CD4-positive, alpha-beta T cell (primary cell): ENCODE data around the gene MC5R. TPM values are rescaled to one million over a fixed set of nuclear protein-coding genes. Genes with fewer than 3 reads are reported as not detected.

Source experiments
- ATAC-seq: fragments of 200-7000 bp; cut with Tn5 transposase; one replicate; pipeline ENCODE4 v1.10.0; 2022; ENCODE audit warnings: mild to moderate bottlenecking; ENCODE audit not compliant: poor library complexity
- CTCF ChIA-PET: fragments of 350-600 bp; sonication (Branson Sonifier 250); formaldehyde crosslinking; loops from one replicate; lab custom pipeline; 2021; ENCODE audit warnings: antibody characterized with exemption, inconsistent platforms; lab: Charles Lee
- POLR2A ChIA-PET: fragments of 350-600 bp; sonication (Branson Sonifier 250); formaldehyde crosslinking; loops from one replicate; lab custom pipeline; 2021; ENCODE audit warnings: antibody characterized with exemption, inconsistent platforms; lab: Charles Lee
- DNase-seq, 14 experiments: peaks; one replicate each; pipeline ENCODE4 v3.0.0-alpha.2; 2013 to 2020; ENCODE audit warnings: mixed read lengths in 2 of 14
- H3K27ac ChIP-seq, 2 donors: one replicate each; pipeline versions ENCODE4 v1.5.1 to v1.7.0; 2013; ENCODE audit warnings: low read length in 2 of 2, low read depth in 1 of 2, mild to moderate bottlenecking in 1 of 2
- H3K27me3 ChIP-seq, 2 experiments: 1 replicate in 1 of 2; 2 replicates in 1 of 2; pipeline versions ENCODE4 v1.6.1 to v1.7.0; 2013; ENCODE audit warnings: low read length in 2 of 2, control low read depth in 1 of 2, mild to moderate bottlenecking in 1 of 2, moderate library complexity in 1 of 2; ENCODE audit not compliant: insufficient read depth in 2 of 2, control insufficient read depth in 1 of 2
- H3K36me3 ChIP-seq: one replicate; pipeline ENCODE4 v1.6.1; 2013; ENCODE audit warnings: low read length, control low read depth; ENCODE audit not compliant: insufficient read depth
- H3K4me1 ChIP-seq: one replicate; pipeline ENCODE4 v1.6.1; 2013; ENCODE audit warnings: low read length, control low read depth; ENCODE audit not compliant: insufficient read depth
- H3K4me3 ChIP-seq: one replicate; pipeline ENCODE4 v1.5.1; 2013; ENCODE audit warnings: mild to moderate bottlenecking, low read length, moderate library complexity
- H3K9me3 ChIP-seq, 2 experiments: 1 replicate in 1 of 2; 2 replicates in 1 of 2; pipeline versions ENCODE4 v1.6.1 to v1.7.0; 2013; ENCODE audit warnings: low read length in 2 of 2, mild to moderate bottlenecking in 2 of 2, control low read depth in 1 of 2, moderate library complexity in 1 of 2; ENCODE audit not compliant: control insufficient read depth in 1 of 2, insufficient read depth in 1 of 2
- H3K27ac Mint-ChIP-seq: one replicate; pipeline ENCODE4 v1.8.0; 2020; ENCODE audit warnings: mixed read lengths
- H3K27me3 Mint-ChIP-seq: one replicate; pipeline ENCODE4 v1.8.0; 2021; ENCODE audit warnings: mixed read lengths
- H3K36me3 Mint-ChIP-seq: one replicate; pipeline ENCODE4 v1.8.0; 2021; ENCODE audit warnings: low read depth, mixed read lengths
- H3K4me1 Mint-ChIP-seq: one replicate; pipeline ENCODE4 v1.8.0; 2021; ENCODE audit warnings: low read depth, mixed read lengths
- H3K4me3 Mint-ChIP-seq: one replicate; pipeline ENCODE4 v1.8.0; 2020; ENCODE audit warnings: mild to moderate bottlenecking, mixed read lengths
- H3K9me3 Mint-ChIP-seq: one replicate; pipeline ENCODE4 v1.8.0; 2020; ENCODE audit warnings: mixed read lengths
- CTCF ChIP-seq: fragments of 200-600 bp; IDR thresholded peaks from one replicate; pipeline ENCODE4 v1.8.0; 2022; ENCODE audit warnings: antibody characterized with exemption, mild to moderate bottlenecking
- intact Hi-C, 2 experiments: fragments of 100-400 bp; cut with DNase I in 1 of 2; cut with micrococcal nuclease in 1 of 2; formaldehyde crosslinking; loops; one replicate each; pipeline versions ENCODE4 v1.15.1 to v1.9.0; 2023 to 2025; cut with DNase I, micrococcal nuclease
- total RNA-seq, 174 experiments: library from RNA in 2 of 174; stranded (reverse) in 2 of 174; gene quantifications; one replicate each; pipeline ENCODE4 v1.2.3 and lab custom pipeline; 2021 to 2026

MC5R gene
- total RNA-seq, 2 experiments from 2014 or later, result not detected

- CTCF ChIA-PET, result interaction anchor here (1.1 to 2.6 kb wide), 5 partner anchors 8 to 12 kb away, joined by 3 to 17 read pairs (median 5); partner anchors contain the start of gene MC5R
- POLR2A ChIA-PET, result interaction anchor here (0.9 kb wide), 1 partner anchor 11 kb away, joined by 3 read pairs; no protein-coding TSS in a partner anchor
- peak; percentile 90 for TF ChIP-seq CTCF
Observed at GRCh38 chr18:13813271-13813849, 10.6 kb upstream of the MC5R start.

GRCh38 chr18:13826209-13826608 is 2.3 kb downstream of the MC5R start:
- DNase-seq (no peak), ATAC-seq (no peak)
- Mint-ChIP-seq H3K4me1 (peaks cover 7% of the 10 kb centered on the region), H3K36me3 (no peaks in the 10 kb centered on the region), H3K4me3 (no peak overlapping the region), H3K9me3 (no peaks in the 10 kb centered on the region), H3K27ac (no peak overlapping the region), H3K27me3 (peaks cover 45% of the 10 kb centered on the region)
- Histone ChIP-seq H3K4me3 (no peak overlapping the region), H3K27ac (no peak overlapping the region), H3K27me3 (peaks cover 10 to 33% of the 10 kb centered on the region in 2 experiments), H3K4me1 (peaks cover 7% of the 10 kb centered on the region), H3K36me3 (no peaks in the 10 kb centered on the region), H3K9me3 (no peaks in the 10 kb centered on the region)
- POLR2A ChIA-PET, result no interaction called here
- CTCF ChIA-PET, result no interaction called here
- intact Hi-C loops, result loop anchor here in 1 of 2 experiments (10.0 kb wide), 2 partner anchors 61 to 259 kb away; no protein-coding TSS in a partner anchor
- no peak for TF ChIP-seq CTCF

More at GRCh38 chr18:13813271-13813849, 10.6 kb upstream of the MC5R start:
- DNase-seq (peak; percentile 16 to 70 (median 46)), ATAC-seq (peak; percentile 61)
- Mint-ChIP-seq H3K9me3 (no peaks in the 10 kb centered on the region), H3K27me3 (no peaks in the 10 kb centered on the region), H3K4me1 (no peaks in the 10 kb centered on the region), H3K36me3 (no peaks in the 10 kb centered on the region), H3K4me3 (no peak overlapping the region), H3K27ac (no peak overlapping the region)
- H3K9me3 ChIP-seq, result no peaks in the 10 kb centered on the region
- no peaks in the 10 kb centered on the region for H3K27me3 ChIP-seq
- intact Hi-C loops, result no loop called here
- H3K27ac ChIP-seq, result no peak overlapping the region
- no peaks in the 10 kb centered on the region for H3K36me3 ChIP-seq
- no peak overlapping the region for H3K4me3 ChIP-seq
- H3K4me1 ChIP-seq, result no peaks in the 10 kb centered on the region

GRCh38 chr18:13831864-13832508 is 8.0 kb downstream of the MC5R start:
- H3K36me3 Mint-ChIP-seq, result no peaks in the 10 kb centered on the region
- no peak for TF ChIP-seq CTCF
- Histone ChIP-seq H3K27me3 (peaks cover 4 to 30% of the 10 kb centered on the region in 2 experiments), H3K4me3 (no peak overlapping the region), H3K9me3 (peaks cover 0 to 8% of the 10 kb centered on the region in 2 experiments), H3K27ac (no peak overlapping the region), H3K4me1 (no peaks in the 10 kb centered on the region), H3K36me3 (no peaks in the 10 kb centered on the region)
- POLR2A ChIA-PET, result no interaction called here
- intact Hi-C loops, result no loop called here
- H3K4me3 Mint-ChIP-seq, result no peak overlapping the region
- DNase-seq (no peak), ATAC-seq (no peak)
- H3K27ac Mint-ChIP-seq, result no peak overlapping the region
- CTCF ChIA-PET, result no interaction called here
- no peaks in the 10 kb centered on the region for H3K4me1 Mint-ChIP-seq
- no peaks in the 10 kb centered on the region for H3K9me3 Mint-ChIP-seq
- peaks cover 58% of the 10 kb centered on the region for H3K27me3 Mint-ChIP-seq
